SH-SY5Y (cell line): ENCODE data around the gene HDAC1.

Source experiments
- GATA2 ChIP-seq: IDR thresholded peaks from 2 replicates; pipeline ENCODE4 v1.6.1; 2011; ENCODE audit warnings: mild to moderate bottlenecking, low read depth, low read length
- GATA3 ChIP-seq: IDR thresholded peaks from 2 replicates; pipeline ENCODE4 v1.6.1; 2011; ENCODE audit warnings: low read depth, mild to moderate bottlenecking, low read length, moderate library complexity

Gene HDAC1

DNA sequence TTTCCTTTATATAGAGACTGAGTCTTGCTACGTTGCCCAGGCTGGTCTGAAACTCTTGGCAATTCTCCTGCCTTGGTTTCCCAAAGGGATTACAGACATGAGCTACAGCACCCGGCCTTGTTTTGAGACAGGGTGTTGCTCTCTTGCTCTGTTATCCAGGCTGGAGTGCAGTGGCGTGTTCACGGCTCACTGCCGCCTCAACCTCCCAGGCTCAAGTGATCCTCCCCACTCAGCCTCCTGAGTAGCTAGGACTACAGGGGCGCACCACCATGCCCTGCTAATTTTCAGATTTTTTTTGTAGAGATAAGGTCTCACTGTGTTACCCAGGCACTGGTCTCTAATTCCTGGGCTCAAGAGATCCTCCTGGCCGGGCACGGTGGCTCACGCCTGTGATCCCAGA lies 26.0 kb upstream of the HDAC1 start:
- TF ChIP-seq GATA3 (no peak), GATA2 (no peak)

DNA sequence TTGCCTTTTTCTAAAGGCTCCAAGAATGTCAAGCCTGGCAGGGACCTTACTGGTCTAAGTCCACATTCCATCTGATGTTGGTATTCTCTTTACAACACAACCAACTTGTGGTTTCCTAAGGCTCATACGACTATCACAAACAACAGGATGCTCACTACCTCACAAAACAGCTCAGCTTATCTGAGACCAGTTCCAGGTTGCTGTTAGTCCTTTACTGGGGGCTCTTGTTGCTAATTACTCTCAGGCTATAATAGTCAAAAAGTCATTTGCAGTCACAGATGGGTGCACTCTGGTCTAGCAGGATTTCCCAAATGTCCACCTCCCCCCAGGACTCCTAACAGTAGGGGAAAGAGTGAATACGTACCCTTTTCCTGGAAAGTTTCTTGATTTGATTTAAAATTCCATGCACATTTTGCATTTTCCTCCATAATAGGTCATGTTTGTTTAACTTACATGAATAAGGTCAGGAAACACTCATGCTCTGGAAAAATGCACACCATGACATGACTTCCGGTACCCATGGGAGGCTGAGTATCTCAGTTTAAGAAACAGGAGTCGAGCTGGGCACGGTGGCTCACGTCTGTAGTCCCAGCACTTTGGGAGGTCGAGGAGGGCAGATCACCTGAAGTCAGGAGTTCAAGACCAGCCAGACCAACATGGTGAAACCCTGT lies 24.8 kb upstream of the HDAC1 start:
- no peak for TF ChIP-seq GATA3
- no peak for TF ChIP-seq GATA2

DNA sequence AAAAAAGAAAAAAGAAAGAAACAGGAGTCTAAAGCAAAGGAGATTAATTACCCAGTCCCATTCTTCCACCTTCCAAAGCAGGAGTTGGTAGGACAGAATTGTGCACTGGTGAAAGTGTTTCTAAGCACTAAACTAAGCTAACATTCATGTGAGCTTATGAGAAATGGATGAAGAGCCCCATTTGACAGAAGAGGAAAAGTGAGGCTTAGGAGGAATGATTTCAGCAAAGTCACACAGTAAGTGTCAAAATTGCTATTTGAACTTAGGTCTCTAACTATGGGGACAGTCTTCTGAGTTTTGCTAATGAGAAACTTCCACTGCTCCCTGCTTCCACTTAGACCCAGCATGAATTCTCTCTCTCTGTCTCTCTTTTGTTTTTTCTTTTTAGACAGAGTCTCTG lies 22.1 kb upstream of the HDAC1 start:
- TF ChIP-seq GATA3 (no peak), GATA2 (no peak)

DNA sequence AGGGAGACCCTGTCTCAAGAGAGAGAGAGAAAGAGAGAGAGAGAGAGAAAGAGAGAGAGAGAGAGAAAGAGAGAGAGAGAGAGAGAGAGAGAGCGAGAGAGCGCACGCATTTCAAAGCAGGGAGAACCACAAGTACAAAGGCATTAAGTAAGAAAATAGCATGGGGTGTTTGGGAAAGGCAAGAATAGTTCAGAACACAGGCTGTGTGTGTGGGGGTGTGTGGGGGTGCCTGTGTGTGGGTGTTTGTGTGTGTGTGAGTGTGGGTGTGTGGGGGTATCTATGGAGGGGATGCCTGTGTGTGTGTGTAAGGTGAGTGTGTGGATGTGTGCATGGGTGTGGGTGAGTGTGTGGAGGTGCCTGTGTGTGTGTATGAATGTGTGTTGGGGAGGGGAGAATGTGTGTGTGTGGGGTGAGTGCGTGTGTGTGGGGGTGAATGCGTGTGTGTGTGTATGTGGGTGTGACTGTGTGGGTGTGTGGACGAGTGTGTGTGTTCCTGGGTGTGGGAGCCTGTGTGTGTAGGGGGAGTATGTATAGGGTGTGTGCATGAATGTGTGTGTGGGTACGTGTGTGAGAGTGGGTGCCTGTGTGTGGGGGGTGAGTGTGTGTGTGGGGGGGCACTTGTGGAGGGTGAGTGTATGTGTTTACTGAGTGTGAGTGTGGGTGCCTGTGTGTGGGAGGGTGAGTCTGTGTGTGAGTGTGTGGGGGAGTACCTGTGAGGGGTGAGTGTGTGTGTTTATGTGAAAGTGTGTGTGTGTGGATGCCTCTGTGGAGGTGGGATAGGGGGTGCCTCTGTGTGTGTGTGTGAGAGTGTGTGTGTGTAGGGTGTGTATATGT lies 19.1 kb upstream of the HDAC1 start:
- TF ChIP-seq GATA2 (no peak), GATA3 (no peak)

GRCh38 chr1:32273391-32274208 lies 18.3 kb upstream of the HDAC1 start:
- TF ChIP-seq GATA2 (0 out of 2 replicates have a peak, but pooled peaks have one; percentile 35), GATA3 (no peak)

DNA sequence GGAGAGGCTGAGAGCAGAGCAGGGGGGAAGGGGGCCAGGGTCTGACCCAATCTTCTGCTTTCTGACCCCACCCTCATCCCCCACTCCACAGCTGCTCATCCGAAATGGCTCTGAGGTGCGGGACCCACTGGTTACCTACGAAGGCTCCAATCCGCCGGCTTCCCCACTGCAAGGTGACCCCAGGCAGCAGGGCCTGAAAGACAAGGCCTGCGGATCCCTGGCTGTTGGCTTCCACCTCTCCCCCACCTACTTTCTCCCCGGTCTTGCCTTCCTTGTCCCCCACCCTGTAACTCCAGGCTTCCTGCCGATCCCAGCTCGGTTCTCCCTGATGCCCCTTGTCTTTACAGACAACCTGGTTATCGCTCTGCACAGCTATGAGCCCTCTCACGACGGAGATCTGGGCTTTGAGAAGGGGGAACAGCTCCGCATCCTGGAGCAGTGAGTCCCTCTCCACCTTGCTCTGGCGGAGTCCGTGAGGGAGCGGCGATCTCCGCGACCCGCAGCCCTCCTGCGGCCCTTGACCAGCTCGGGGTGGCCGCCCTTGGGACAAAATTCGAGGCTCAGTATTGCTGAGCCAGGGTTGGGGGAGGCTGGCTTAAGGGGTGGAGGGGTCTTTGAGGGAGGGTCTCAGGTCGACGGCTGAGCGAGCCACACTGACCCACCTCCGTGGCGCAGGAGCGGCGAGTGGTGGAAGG lies 17.1 kb upstream of the HDAC1 start:
- TF ChIP-seq GATA3 (no peak), GATA2 (no peak)

GRCh38 chr1:32275424-32275823 lies 16.5 kb upstream of the HDAC1 start:
- TF ChIP-seq GATA2 (no peak), GATA3 (no peak)

DNA sequence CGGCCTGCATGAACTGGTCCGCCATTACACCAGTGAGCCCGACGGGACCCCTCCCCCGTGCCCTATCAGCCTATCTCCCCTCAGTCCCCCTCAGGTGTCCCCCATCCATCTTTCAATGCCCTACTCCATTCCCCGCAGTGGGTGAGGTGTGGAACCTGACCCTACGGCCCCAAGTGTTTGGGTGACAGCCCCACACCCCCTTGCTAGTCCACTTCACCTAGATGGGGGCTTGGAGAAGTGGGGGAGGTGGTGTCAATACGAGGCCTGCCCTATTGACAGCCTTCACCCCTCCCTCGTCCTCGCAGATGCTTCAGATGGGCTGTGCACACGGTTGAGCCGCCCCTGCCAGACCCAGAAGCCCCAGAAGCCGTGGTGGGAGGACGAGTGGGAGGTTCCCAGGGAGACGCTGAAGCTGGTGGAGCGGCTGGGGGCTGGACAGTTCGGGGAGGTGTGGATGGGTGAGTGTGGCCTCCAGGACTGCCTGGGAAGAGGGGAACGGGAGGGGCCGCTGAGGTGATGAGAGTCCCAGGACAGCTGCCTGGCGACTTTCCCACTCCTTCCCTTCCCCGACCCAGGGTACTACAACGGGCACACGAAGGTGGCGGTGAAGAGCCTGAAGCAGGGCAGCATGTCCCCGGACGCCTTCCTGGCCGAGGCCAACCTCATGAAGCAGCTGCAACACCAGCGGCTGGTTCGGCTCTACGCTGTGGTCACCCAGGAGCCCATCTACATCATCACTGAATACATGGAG lies 15.7 kb upstream of the HDAC1 start:
- TF ChIP-seq GATA3 (no peak), GATA2 (no peak)

DNA sequence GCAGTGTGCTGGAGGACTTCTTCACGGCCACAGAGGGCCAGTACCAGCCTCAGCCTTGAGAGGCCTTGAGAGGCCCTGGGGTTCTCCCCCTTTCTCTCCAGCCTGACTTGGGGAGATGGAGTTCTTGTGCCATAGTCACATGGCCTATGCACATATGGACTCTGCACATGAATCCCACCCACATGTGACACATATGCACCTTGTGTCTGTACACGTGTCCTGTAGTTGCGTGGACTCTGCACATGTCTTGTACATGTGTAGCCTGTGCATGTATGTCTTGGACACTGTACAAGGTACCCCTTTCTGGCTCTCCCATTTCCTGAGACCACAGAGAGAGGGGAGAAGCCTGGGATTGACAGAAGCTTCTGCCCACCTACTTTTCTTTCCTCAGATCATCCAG lies 6.2 kb upstream of the HDAC1 start:
- no peak for TF ChIP-seq GATA2
- TF ChIP-seq GATA3: no peak

DNA sequence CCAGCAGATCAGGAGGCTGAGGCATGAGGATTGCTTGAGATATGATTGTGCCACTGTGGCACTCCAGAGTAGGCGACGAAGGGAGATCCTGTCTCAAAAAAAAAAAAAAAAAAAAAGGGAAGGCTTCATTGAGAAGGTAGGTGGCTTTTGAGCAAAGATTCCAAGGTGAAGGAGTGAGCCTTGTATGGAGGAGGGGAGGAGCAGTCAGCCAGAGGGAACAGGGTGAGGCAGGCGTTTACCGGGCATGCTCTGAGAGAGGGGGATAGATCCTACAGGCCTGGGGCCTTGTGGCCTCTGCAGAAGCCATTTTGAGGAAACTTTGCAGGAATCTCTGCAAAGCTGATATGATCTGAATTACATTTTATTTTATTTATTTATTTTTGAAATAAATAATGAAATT lies 5.1 kb upstream of the HDAC1 start:
- no peak for TF ChIP-seq GATA2
- TF ChIP-seq GATA3: no peak

DNA sequence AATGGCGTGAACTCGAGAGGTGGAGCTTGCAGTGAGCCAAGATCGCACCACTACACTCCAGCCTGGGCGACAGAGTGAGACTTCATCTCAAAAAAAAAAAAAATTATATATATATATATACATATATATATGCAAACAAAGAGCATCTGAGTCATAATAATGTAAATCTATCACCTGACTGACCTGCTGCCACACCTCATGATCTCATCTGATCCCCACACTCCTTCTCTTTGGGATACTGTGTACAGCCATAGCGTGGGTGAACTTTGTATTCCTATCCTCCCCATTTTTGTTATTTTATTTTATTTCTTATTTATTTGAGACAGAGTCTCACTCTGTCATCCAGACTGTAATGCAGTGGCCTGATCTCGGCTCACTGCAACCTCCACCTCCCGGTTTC lies 2.6 kb upstream of the HDAC1 start:
- no peak for TF ChIP-seq GATA3
- TF ChIP-seq GATA2: no peak

DNA sequence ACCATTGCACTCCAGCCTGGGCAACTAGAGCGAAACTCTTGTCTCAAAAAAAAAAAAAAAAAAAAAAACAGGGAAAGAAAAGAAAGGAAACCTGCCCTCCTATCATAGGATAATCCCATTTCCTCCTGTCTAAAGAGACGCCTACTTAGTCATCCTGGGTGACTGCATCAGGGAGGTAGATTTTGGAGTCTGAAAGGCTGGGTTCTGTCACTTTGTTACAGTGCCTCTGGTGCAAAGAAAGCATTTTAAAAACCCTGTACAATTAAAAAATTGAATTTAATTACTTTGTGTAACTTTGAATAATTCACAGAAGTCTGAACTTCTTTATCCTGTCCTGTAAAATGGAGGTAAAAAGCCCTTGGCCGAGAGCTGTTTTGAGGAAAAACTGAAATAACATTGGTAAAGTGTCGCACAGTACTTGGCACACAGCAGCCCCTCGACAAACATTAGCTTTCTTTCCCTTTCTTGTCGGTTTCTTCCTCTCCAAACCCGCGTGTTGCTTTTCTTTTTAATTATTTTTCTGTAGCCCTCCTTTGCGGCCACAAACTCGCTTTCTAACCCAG lies 657 bp upstream of the HDAC1 start:
- no peak for TF ChIP-seq GATA2
- TF ChIP-seq GATA3: no peak

DNA sequence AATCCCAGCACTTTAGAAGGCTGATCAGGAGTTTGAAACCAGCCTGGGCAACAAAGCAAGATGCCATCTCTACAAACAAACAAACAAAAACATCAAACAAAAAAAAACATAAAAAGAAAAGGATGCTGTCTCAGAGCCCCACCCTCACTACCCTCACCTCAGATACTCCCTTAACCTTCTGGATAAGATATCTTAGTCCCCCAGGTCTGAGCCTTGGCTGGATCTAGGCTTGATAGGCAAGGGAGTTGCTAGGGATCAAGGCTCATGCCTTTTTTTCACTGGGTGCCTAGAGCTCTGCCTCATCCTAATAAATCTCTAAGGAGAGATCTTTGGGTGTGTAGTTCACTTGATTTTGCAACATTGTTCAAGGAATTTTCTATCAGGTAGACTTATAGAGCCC lies 7.4 kb downstream of the HDAC1 start:
- TF ChIP-seq GATA3 (no peak), GATA2 (no peak)
